Panc1 (cell line): Measurements from ENCODE around the gene AMY2A. TPM values are rescaled to one million over a fixed set of nuclear protein-coding genes. Genes with fewer than 3 reads are reported as not detected.
"Not testable (repeated sequence)": the region's sequence is repeated elsewhere in the genome, so short reads cannot be mapped to it uniquely, and the experiment has no call there.

Experiments
- ATAC-seq: fragments of 200-7000 bp; cut with Tn5 transposase; 2 replicates; pipeline ENCODE4 v1.9.1; 2020; ENCODE audit warnings: mild to moderate bottlenecking, moderate library complexity
- BruUV-seq: library from RNA; stranded (reverse); fragments of 400-500 nt; replicated peaks from 2 replicates; lab custom pipeline; 2021; lab: Mats Ljungman, UMichigan
- CTCF ChIA-PET: fragments of 300-600 bp; sonication (Branson Sonifier 250); formaldehyde crosslinking; loops from one replicate; lab custom pipeline; 2022; ENCODE audit warnings: antibody characterized with exemption; lab: Charles Lee
- POLR2A ChIA-PET: fragments of 300-600 bp; sonication (Branson Sonifier 250); formaldehyde crosslinking; loops from one replicate; lab custom pipeline; 2022; ENCODE audit warnings: antibody characterized with exemption; lab: Charles Lee
- DNase-seq: peaks from one replicate; pipeline ENCODE4 v3.0.0-alpha.2; 2010; ENCODE audit warnings: low read depth, low spot score
- H3K27ac ChIP-seq: 2 replicates; pipeline ENCODE4 v1.5.1; 2011; ENCODE audit warnings: mild to moderate bottlenecking, low read length, inconsistent platforms
- H3K27me3 ChIP-seq: fragments of 200-500 bp; sonication (Bioruptor generic); 2 replicates; pipeline ENCODE4 v1.6.0; 2014; ENCODE audit warnings: low read length, inconsistent platforms; ENCODE audit not compliant: control insufficient read depth, insufficient read depth
- H3K36me3 ChIP-seq: fragments of 200-500 bp; sonication (Bioruptor generic); 2 replicates; pipeline ENCODE4 v1.5.1; 2014; ENCODE audit warnings: inconsistent platforms, mild to moderate bottlenecking, low read length, moderate library complexity; ENCODE audit not compliant: control insufficient read depth, insufficient read depth
- H3K4me1 ChIP-seq: 2 replicates; pipeline ENCODE4 v1.5.1; 2011; ENCODE audit warnings: inconsistent platforms, mild to moderate bottlenecking, low read length, moderate library complexity; ENCODE audit not compliant: control insufficient read depth, insufficient read depth
- H3K4me3 ChIP-seq, 2 experiments: 2 replicates each; pipeline ENCODE4 v1.5.1; 2011 to 2012; ENCODE audit warnings: low read depth in 2 of 2, low read length in 2 of 2, mild to moderate bottlenecking in 2 of 2, inconsistent platforms in 1 of 2, moderate library complexity in 1 of 2
- H3K9me3 ChIP-seq: fragments of 200-500 bp; sonication (Bioruptor generic); 2 replicates; pipeline ENCODE4 v1.5.1; 2014; ENCODE audit warnings: low read depth, mild to moderate bottlenecking, inconsistent platforms, low read length, moderate library complexity; ENCODE audit not compliant: control insufficient read depth, insufficient read depth
- CTCF ChIP-seq: fragments of 450-650 bp; IDR thresholded peaks from 2 replicates; pipeline ENCODE4 v1.5.1; 2017; ENCODE audit warnings: mild to moderate bottlenecking
- POLR2AphosphoS5 ChIP-seq: IDR thresholded peaks from 2 replicates; pipeline ENCODE4 v1.6.1; 2012; ENCODE audit warnings: mild to moderate bottlenecking, low read depth, low read length, moderate library complexity
- SIN3A ChIP-seq: IDR thresholded peaks from 2 replicates; pipeline ENCODE4 v1.6.1; 2012; ENCODE audit warnings: low read depth, mild to moderate bottlenecking, low read length, moderate library complexity, borderline replicate concordance; ENCODE audit not compliant: insufficient read depth
- TCF7L2 ChIP-seq: IDR thresholded peaks from 2 replicates; pipeline ENCODE4 v1.6.1; 2011; ENCODE audit warnings: mild to moderate bottlenecking, low read depth, low read length, inconsistent platforms
- in situ Hi-C: cut with HindIII; loops from 2 replicates; pipeline ENCODE4 v1.10.0; 2016; ENCODE audit warnings: low sequenced_read_pairs, low pct_unique_long_range_greater_than_20kb
- intact Hi-C: fragments of 100-400 bp; cut with micrococcal nuclease; formaldehyde crosslinking; loops from one replicate; pipeline ENCODE4 v1.10.0; 2022; ENCODE audit not compliant: unreplicated experiment
- total RNA-seq: library from RNA; stranded (reverse); gene quantifications from one replicate; pipeline ENCODE4 v1.2.1, GENCODE V29; 2021; ENCODE audit not compliant: unreplicated experiment
- TF ChIP-seq, protein P1 (sequence below), 2 experiments: IDR thresholded peaks; 2 replicates each; pipeline ENCODE4 v1.6.1; 2011 to 2012; ENCODE audit warnings: low read depth in 2 of 2, control low read depth in 1 of 2, low read length in 1 of 2, mild to moderate bottlenecking in 1 of 2, moderate library complexity in 1 of 2; ENCODE audit not compliant: insufficient read depth in 1 of 2

Gene AMY2A
- total RNA-seq, 1 experiment from 2014 or later, result 0.28 TPM

DNA sequence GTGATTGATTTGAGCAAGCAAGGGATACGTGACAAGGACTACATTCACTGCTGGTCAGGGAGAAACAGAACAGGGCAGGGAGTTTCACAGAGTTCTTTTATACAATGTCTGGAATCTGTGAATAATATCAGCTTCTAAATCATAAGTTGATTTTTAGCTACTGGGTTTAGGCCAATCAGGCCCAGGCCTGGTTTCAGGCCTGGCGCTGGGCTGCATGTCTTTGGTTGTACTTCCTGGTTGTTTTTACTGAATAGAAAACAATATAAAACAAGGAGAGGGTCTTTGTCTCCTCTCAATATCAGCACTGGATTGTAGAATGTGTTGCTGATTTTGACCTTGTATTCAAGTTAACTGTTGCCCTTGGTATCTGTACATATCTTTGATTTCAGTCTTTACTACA is 865 bp upstream of the AMY2A start:
- ATAC-seq, result no peak
- in situ Hi-C loops (no loop called here), intact Hi-C loops (no loop called here)
- no peaks in the 10 kb centered on the region for H3K4me1 ChIP-seq
- TF ChIP-seq POLR2AphosphoS5, result no peak
- no peak for TF ChIP-seq SIN3A
- TF ChIP-seq CTCF, result no peak
- TF ChIP-seq TCF7L2, result no peak
- TF ChIP-seq, protein P1, sequence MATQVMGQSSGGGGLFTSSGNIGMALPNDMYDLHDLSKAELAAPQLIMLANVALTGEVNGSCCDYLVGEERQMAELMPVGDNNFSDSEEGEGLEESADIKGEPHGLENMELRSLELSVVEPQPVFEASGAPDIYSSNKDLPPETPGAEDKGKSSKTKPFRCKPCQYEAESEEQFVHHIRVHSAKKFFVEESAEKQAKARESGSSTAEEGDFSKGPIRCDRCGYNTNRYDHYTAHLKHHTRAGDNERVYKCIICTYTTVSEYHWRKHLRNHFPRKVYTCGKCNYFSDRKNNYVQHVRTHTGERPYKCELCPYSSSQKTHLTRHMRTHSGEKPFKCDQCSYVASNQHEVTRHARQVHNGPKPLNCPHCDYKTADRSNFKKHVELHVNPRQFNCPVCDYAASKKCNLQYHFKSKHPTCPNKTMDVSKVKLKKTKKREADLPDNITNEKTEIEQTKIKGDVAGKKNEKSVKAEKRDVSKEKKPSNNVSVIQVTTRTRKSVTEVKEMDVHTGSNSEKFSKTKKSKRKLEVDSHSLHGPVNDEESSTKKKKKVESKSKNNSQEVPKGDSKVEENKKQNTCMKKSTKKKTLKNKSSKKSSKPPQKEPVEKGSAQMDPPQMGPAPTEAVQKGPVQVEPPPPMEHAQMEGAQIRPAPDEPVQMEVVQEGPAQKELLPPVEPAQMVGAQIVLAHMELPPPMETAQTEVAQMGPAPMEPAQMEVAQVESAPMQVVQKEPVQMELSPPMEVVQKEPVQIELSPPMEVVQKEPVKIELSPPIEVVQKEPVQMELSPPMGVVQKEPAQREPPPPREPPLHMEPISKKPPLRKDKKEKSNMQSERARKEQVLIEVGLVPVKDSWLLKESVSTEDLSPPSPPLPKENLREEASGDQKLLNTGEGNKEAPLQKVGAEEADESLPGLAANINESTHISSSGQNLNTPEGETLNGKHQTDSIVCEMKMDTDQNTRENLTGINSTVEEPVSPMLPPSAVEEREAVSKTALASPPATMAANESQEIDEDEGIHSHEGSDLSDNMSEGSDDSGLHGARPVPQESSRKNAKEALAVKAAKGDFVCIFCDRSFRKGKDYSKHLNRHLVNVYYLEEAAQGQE (IDR thresholded peaks at IDR 0.05; ENCODE audit: insufficient read depth in 1 of 2, low read depth in 2 of 2, low read length in 1 of 2), result no peak
- no peaks in the 10 kb centered on the region for H3K27me3 ChIP-seq
- POLR2A ChIA-PET, result no interaction called here
- no peaks in the 10 kb centered on the region for H3K36me3 ChIP-seq
- no peak for DNase-seq
- no peaks in the 10 kb centered on the region for H3K9me3 ChIP-seq
- H3K27ac ChIP-seq, result no peak overlapping the region
- H3K4me3 ChIP-seq, result no peak overlapping the region
- CTCF ChIA-PET, result no interaction called here
- BruUV-seq, result no TSS peak

DNA sequence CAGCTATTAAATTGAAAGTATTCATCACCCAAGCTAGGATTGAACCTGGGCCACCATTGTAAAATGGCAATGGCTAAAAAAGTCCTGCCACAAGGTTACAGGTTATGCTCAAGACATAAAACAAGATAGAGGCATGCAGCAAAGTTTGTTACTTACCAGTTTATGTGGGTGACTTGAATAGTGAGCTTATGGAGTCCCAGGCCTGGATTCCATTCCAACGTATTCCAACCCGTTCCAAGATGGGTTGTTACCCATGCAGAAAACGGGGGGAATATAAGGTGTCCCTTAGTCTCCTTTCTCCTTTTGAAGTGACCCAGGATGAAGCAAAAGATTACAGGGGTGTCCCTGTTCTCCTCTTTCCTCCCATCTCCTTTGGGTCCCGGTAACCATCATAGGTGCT is 10.2 kb downstream of the AMY2A start:
- H3K4me1 ChIP-seq, H3K4me3 ChIP-seq, H3K36me3 ChIP-seq, BruUV-seq, H3K9me3 ChIP-seq, H3K27ac ChIP-seq, CTCF ChIA-PET, in situ Hi-C loops, ATAC-seq, intact Hi-C loops, POLR2A ChIA-PET, H3K27me3 ChIP-seq, DNase-seq: not testable (repeated sequence)

DNA sequence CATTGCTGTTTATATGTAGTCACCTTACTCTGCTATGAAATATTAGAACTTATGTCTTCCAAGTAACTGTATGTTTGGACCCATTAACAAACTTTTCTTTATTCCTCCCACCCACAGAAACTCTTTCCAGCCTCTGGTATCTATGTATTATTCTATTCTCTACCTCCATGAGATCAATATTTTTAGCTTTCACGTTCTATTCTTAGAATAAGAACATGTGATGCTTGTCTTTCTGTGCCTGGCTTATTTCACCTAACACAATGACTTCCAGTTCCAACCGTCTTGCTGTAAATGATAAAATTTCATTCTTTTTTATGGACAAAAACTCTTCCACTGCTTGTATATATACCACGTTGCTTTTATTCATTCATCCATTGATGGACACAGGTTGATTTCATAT is 24.0 kb downstream of the AMY2A start:
- BruUV-seq, H3K4me1 ChIP-seq, H3K4me3 ChIP-seq, ATAC-seq, in situ Hi-C loops, H3K36me3 ChIP-seq, DNase-seq, H3K9me3 ChIP-seq, H3K27ac ChIP-seq, CTCF ChIA-PET, H3K27me3 ChIP-seq, intact Hi-C loops, POLR2A ChIA-PET: not testable (repeated sequence)

GRCh38 chr1:103643908-103644307 is 26.7 kb downstream of the AMY2A start:
- DNase-seq, H3K9me3 ChIP-seq, intact Hi-C loops, CTCF ChIA-PET, ATAC-seq, H3K4me1 ChIP-seq, H3K4me3 ChIP-seq, POLR2A ChIA-PET, H3K36me3 ChIP-seq, BruUV-seq, H3K27me3 ChIP-seq, H3K27ac ChIP-seq, in situ Hi-C loops: not testable (repeated sequence)

- H3K9me3 ChIP-seq, H3K27me3 ChIP-seq, in situ Hi-C loops, DNase-seq, H3K36me3 ChIP-seq, ATAC-seq, BruUV-seq, CTCF ChIA-PET, H3K27ac ChIP-seq, intact Hi-C loops, H3K4me3 ChIP-seq, H3K4me1 ChIP-seq, POLR2A ChIA-PET: not testable (repeated sequence)
These were observed 33.1 kb downstream of the AMY2A start for GRCh38 chr1:103650305-103650704.
